Activated gamma-delta T cell treated with Interleukin-2 at 50 U/mL for 16 hours (primary cell): ENCODE results near the gene HHEX.
"Not testable (repeated sequence)": the region's sequence is repeated elsewhere in the genome, so short reads cannot be mapped to it uniquely, and the experiment has no call there.

Experiments used
- DNase-seq: peaks from one replicate; pipeline ENCODE4 v3.0.0-alpha.2; 2020

Gene HHEX

GRCh38 chr10:92689663-92690210 lies at the start of gene HHEX:
Gene HHEX, plus strand, starts transcription at chr10:92689955. Its CDS starts 32 bp downstream, at chr10:92689987.
- no peak for DNase-seq

GRCh38 chr10:92640107-92640506 lies 49.6 kb upstream of the HHEX start:
- DNase-seq: no peak

GRCh38 chr10:92641492-92641891 lies 48.3 kb upstream of the HHEX start:
- no peak for DNase-seq

DNA sequence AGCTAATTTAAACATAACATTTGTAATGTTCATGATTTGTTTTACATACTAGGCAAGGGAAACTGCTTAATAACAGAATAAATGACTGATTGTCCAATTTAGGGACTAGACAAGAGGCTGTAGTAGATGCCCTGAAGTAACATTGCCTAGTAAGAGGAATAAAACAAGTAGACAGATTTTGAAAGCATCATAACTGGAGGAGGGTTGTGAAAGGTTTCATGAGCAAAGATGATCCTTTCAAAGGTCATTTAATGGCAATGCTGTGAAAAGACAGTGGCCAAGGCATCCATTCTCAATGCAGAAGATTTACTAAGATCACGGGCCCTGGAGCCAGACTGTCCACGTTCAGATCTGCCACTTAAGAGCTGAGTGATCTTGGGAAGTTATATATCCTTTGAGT lies 44.8 kb upstream of the HHEX start:
- DNase-seq: no peak

- not testable (repeated sequence) for DNase-seq
Observed at GRCh38 chr10:92650864-92651263, 38.9 kb upstream of the HHEX start.

DNA sequence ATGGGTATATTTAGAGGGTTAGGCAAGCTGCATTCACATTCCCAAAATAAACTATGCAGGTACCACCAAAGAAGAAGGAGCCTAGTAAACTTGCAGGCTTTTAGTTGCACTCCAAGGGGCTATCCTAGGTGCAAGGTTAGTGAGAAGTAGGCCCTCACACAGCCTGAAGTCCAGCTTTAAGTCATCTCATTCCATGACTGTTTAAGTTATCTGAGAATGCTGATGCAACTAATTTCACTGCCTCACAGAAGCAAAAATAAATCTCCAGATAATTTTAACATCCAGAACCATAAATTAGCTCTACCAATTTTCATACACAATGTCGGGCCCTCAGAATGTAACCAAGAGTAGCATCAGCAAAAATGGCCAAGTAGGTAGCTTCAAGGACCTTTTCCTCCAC lies 34.3 kb upstream of the HHEX start:
- no peak for DNase-seq

DNA sequence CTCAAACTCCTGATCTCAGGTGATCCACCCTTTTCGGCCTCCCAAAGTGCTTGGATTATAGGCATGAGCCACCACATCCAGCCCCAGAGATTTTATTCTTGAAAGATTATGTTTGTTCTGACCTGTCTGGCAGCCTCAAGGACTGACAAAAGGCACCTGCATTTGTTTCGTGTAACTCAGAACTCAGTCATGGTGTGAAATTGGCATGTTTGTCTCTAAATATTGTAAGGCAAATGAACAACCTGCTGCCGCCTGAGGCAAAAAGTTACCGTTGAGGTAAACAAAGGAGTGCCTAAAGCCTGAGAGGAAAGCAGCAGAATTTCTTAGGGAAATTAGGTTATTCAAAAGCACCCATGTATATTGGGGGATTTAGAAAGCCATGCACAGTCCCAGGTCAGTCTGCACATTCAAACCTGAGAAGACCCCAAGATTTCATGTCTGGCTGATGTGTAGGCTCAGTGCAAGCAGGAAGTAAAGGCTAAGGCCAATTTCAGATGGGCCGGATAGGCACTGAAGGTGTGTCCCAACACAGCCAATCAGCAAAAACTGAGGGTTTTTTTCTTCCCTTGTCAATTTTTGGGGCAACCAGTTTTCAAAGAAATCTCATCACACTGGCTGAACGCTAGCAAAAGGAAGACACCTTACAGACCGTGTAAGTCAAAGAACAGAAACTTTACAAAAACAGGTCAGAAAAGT lies 33.3 kb upstream of the HHEX start:
- DNase-seq: no peak

- DNase-seq: no peak
Observed at GRCh38 chr10:92657024-92657423, 32.7 kb upstream of the HHEX start.

DNA sequence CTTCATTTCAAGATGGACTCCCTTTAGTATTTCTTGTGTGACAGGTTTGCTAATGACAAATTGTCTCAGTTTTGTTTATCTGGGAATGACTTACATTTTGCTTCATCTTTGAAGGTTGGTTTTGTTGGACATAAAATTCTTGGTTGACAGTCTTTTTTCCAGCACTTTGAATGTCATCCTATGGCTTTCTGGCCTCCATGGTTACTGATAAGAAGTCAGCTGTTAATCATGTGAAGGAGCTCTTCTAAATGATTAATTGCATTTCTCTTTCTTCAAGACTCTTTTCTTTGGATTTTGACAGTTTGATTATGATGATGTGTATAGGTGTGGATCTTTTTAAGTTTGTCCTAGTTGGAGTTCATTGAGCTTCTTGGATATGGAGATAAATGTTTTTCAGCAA lies 26.9 kb upstream of the HHEX start:
- DNase-seq: no peak

DNA sequence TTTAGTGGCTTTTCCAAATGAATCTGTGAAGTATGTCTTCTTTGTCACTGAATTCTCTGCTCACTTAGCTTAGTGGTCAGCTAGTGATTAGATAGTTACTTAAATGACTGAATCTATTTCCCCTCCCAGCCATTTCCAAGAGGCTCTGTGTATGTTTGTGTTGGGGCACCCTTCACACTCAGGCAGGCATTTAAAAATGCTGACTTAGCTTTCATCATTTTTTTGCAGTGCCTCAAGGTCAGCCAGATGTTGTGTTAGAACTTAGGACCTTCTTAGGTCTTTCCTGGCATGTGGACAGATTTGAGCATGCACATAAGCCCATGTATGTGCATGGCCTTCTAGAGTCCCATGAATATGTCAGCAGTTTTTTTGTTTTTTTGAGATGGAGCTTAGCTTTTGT lies 25.4 kb upstream of the HHEX start:
- DNase-seq: no peak

DNA sequence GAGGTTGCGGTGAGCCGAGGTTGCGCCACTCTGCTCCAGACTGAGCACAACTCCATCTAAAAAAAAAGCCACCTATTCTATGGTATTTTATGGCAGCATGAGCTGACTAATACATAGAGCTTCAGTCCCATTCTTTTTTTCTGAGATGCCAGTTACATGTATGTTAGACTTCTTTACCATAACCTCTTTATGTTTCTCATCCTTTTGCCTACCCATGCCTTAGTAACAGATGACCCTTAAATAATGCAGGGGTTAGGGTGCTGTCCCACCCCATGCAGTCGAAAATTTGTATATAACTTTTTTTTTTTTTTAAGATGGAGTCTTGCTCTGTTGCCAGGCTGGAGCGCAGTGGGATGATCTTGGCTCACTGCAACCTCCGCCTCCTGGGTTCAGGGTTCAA lies 22.7 kb upstream of the HHEX start:
- DNase-seq: no peak

DNA sequence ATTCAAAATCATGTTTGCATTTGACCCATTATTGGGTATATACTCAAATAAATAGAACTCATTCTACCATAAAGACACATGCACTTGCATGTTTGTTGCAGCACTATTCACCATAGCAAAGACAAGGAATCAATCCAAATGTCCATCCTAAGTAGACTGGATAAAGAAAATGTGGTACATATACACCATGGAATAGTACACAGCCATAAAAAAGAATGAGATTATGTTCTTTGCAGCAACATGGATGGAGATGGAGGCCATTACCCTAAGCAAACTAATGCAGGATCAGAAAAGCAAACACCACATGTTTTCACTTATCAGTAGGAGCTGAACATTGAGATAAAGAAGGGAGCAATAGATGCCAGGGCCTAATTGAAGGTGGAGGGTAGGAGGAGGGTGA lies 12.0 kb upstream of the HHEX start:
- DNase-seq: no peak

GRCh38 chr10:92678206-92678605 lies 11.5 kb upstream of the HHEX start:
- DNase-seq: no peak

- DNase-seq: no peak
Observed at GRCh38 chr10:92681306-92681834, 8.4 kb upstream of the HHEX start.

DNA sequence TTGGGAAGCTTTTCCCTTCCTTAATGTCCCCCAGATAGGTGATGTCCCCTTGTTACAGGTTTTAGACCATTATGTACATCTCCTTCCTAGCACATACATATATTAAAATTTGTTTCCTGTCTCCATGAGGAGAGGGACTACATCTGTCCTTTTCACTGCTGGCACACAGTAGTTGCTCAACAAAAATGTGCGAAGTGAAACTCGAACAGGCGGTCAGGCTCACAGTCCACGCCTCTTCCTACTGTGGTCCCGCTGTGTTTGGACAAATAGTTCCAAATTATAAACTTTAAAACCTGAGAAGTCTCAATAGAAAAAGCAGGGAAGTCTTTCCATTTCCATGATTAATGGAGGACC lies 1.2 kb upstream of the HHEX start:
- no peak for DNase-seq

DNA sequence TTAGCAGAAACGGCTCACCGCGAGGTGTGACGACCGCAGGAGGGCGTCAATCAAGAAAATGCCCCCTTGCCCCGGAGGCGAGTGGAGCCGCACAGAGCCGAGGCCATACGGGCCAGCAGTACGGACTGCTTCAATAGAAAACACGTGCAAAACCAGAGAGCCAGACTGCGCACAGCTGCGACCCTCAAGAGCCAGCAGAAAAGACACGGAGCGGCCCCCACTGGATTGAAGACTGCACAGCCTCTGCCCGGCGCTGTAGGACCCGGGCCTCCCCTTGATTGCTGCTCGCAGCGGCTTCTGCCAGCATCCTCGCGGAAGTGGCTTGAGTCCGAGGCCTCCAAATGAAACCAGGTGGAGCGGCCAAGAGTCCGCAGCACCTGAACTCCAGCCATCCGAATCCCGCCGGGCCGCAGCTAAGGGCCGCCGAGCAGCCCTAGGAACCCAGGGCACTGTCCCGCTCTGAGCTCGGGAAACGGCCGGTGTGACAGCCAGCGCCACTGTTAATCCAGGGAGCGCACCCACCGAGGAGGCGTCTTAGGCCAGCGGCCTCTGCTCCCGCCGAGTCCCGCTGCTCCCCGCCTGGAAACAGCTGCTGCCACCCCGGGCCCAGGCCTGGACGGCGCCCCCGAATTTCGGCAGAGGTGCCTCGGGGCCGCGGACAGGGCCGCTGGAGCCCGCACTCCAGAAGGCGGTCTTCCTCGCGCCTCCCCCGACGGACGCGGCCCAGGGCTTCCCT lies 660 bp upstream of the HHEX start:
- peak; percentile 27 for DNase-seq

- peak; percentile 62 for DNase-seq
Observed at GRCh38 chr10:92690211-92690914, 608 bp downstream of the HHEX start.

DNA sequence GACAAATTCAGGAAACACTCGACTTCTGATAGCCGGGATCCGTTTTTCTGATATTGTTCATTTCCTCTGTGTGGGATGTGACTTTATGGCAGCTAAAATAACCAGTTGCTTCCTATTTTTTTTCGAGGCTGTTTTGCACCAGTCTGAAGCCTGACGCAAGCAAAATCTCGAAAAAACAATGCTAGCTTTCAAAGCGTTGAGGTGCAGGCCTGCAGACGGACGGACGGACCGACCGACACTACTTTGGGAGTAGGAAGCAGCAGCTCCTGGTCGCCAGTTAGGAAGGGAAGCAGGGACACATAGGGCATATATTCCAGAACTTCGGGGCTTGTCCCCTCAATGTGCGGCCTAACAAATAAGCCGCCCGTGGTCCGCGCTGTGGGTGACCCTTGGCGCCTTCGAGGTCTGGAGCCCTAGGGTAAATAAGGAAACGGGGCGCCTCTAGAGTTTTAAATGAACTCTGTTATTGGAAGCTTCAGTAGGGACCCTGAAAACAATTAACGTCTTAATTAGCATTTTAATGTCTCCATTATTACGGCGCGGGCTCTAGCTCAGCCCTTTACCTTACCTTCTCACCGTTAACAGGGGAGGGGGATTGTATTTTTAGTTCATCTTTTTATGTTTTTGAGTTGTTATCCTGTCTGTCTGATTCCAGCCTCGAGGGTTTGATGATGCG lies 1.3 kb downstream of the HHEX start:
- DNase-seq: no peak

DNA sequence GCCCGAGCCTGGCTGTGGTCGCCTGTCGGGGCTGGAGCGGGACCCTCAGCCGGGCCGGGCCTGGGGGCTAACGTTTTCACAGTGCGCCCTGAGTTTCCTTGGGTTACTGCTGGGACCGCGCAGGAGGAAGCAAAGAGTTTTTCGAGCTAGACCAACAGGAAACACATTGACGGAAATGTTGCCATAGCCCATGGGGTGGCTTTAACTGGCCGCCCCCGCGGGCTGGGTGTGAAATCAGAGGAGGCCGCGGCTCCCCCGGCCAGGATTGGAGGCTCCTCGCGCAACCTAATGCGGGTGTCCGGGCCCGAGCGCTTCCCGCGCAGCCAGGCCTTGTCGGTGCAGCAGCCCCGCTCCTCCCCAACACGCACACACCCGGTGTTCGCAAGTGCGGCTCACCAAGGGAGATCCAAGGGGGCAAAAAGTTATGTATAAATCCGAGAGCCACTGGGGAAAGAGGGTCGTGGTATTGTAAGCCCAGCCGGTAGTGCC lies 1.9 kb downstream of the HHEX start:
- no peak for DNase-seq

- DNase-seq: no peak
Observed at GRCh38 chr10:92692080-92692671, 2.4 kb downstream of the HHEX start.

GRCh38 chr10:92692697-92693533 lies 3.2 kb downstream of the HHEX start:
- no peak for DNase-seq

DNA sequence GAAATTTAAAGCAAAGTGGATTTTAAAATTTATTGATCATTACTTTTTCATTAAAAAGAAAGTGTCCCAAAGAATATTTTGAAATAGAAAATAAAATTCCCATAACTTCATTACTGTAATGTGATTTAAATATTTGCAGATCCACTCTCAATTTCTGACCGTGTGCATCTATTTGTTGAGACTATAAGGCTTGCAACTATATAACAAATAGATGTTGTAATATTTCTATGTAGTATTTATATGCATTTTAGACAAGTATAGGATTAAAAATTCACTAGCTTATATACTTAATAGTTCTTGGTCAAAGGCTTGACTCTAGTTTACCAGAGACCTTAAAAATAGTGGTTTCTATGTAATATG lies 3.8 kb downstream of the HHEX start:
- DNase-seq: no peak
